NT2/D1 (cell line): ENCODE data around the gene TCF23.

Experiments used
- YY1 ChIP-seq: IDR thresholded peaks from 2 replicates; pipeline ENCODE4 v1.6.1; 2011; ENCODE audit not compliant: insufficient read length, insufficient read depth
- ZNF274 ChIP-seq: IDR thresholded peaks from 2 replicates; pipeline ENCODE4 v1.6.1; 2011; ENCODE audit warnings: mild to moderate bottlenecking, low read depth, low read length

- TF ChIP-seq YY1, result no peak
- TF ChIP-seq ZNF274, result no peak
Observed at GRCh38 chr2:27133195-27133875, 15.5 kb upstream of the TCF23 start.
